KG1 (cell line): ENCODE measurements around the gene NFX1.
"Not testable (repeated sequence)": the region's sequence is repeated elsewhere in the genome, so short reads cannot be mapped to it uniquely, and the experiment has no call there.

Experiments
- DNase-seq: peaks from one replicate; lab custom pipeline; 2025; lab: John Stamatoyannopoulos, UW

NFX1 gene

GRCh38 chr9:33388110-33388994 is 98.0 kb downstream of the NFX1 start:
- no peak for DNase-seq

GRCh38 chr9:33391111-33391771 is 100.9 kb downstream of the NFX1 start:
- DNase-seq: not testable (repeated sequence)

- DNase-seq: not testable (repeated sequence)
Observed at GRCh38 chr9:33392591-33393021, 102.3 kb downstream of the NFX1 start.

GRCh38 chr9:33393581-33393980 is 103.3 kb downstream of the NFX1 start:
- no peak for DNase-seq

- not testable (repeated sequence) for DNase-seq
Observed at GRCh38 chr9:33393986-33394385, 103.7 kb downstream of the NFX1 start.

- DNase-seq: not testable (repeated sequence)
Observed at GRCh38 chr9:33395159-33395879, 105.0 kb downstream of the NFX1 start.

- not testable (repeated sequence) for DNase-seq
Observed at GRCh38 chr9:33397801-33398200, 107.5 kb downstream of the NFX1 start.

- not testable (repeated sequence) for DNase-seq
Observed at GRCh38 chr9:33399047-33399446, 108.7 kb downstream of the NFX1 start.

GRCh38 chr9:33401809-33402208 is 111.5 kb downstream of the NFX1 start:
- not testable (repeated sequence) for DNase-seq

- DNase-seq: not testable (repeated sequence)
Observed at GRCh38 chr9:33402371-33402770, 112.1 kb downstream of the NFX1 start, which contains the start of gene AQP7. Gene AQP7, minus strand, starts transcription at chr9:33402568. Its CDS starts 1,306 bp downstream, at chr9:33401262.

GRCh38 chr9:33403941-33404787 is 113.8 kb downstream of the NFX1 start:
- DNase-seq: no peak

GRCh38 chr9:33404788-33405362 is 114.6 kb downstream of the NFX1 start:
- DNase-seq: no peak

GRCh38 chr9:33407061-33407460 is 116.7 kb downstream of the NFX1 start:
- DNase-seq: no peak

- no peak for DNase-seq
Observed at GRCh38 chr9:33408087-33408486, 117.8 kb downstream of the NFX1 start.

- DNase-seq: no peak
Observed at GRCh38 chr9:33414268-33414667, 124.0 kb downstream of the NFX1 start.

GRCh38 chr9:33414889-33415500 is 124.7 kb downstream of the NFX1 start:
- DNase-seq: no peak

- no peak for DNase-seq
Observed at GRCh38 chr9:33415501-33416038, 125.3 kb downstream of the NFX1 start.

GRCh38 chr9:33416996-33417395 is 126.7 kb downstream of the NFX1 start:
- DNase-seq: no peak

GRCh38 chr9:33418090-33418489 is 127.8 kb downstream of the NFX1 start:
- no peak for DNase-seq

GRCh38 chr9:33419708-33420303 is 129.5 kb downstream of the NFX1 start:
- no peak for DNase-seq
